ENCODE results near the gene CPT1C.

CPT1C gene

DNA sequence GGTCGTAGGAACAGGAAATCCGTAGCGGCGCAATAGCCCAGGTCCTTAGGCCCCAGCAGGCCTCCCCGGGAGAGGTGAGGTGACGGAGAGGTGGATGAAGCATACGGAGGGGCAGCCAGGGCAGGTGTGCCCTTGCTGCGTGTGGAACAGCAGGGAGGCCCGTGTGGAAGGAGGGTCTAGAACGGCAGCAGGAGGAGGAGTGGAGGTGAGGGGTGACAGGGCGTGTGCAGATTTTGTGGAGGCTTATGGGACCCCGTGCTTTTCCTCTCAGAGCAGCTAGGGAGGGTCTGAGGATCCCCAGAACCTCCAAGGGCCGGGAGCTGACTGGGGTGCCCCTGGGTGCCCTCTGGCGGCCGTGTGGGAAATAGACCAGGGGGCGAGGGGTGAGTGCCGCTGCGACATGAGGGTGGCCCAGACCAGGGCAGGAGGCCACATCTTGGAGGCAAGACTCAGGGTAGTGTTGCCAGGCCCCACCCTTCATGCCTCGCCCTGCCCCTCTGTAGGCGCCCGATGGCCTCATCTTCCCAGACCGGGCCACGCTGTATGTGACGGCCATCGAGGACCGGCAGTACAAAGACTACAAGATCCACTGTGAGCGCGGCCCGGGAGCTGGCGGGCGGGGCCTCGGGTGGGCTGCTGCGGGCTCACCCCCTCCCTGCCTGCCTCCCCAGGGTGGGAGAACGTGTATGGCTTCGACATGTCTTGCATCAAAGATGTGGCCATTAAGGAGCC, 6.5 kb upstream of the CPT1C start:
- DNase-seq, result no peak

DNA sequence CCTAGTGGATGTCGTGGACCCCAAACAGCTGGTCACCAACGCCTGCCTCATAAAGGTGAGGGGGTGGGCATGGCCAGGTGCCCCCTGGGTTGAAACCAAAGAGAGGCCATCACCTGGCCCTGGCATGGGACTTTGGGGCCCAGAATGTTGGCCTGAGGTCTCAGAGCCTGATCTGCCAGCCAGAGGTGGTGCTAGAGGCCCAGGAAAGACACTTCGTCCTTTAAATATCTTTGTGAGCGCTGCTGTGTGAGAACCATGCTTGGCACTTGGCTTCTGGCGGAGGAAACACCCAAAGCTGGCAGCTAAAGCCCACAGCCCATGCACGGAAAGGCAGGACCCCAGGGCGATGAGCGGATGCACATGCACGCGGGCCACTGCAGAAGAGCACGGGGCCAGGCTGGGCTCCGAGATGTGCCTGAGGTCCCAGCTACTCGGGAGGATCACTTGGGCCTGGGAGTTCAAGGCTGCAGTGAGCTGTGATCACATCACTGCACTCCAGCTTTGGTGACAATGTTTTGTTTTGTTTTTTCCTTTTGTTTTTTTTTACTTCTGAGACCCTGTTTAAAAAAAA, 5.8 kb upstream of the CPT1C start:
- DNase-seq, result no peak

DNA sequence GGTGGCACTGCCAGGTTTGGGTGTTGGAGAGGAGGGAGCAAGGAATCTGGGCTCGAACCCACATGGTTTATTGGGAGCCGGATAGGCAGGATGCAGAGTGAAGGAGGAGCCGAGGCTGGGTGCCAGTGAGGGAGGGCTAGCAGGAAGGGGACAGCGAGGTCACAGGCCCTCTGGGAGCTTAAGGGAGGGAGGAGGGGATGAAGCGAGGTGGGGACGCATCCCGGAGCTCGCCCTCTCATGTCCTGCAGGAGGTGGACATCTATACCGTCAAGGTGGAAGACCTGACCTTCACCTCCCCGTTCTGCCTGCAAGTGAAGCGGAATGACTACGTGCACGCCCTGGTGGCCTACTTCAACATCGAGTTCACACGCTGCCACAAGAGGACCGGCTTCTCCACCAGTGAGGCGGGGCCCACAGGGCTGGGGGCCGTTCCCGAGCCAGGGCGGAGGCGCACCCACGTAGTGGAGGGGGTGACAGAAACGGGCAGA, 5.0 kb upstream of the CPT1C start:
- no peak for DNase-seq

DNA sequence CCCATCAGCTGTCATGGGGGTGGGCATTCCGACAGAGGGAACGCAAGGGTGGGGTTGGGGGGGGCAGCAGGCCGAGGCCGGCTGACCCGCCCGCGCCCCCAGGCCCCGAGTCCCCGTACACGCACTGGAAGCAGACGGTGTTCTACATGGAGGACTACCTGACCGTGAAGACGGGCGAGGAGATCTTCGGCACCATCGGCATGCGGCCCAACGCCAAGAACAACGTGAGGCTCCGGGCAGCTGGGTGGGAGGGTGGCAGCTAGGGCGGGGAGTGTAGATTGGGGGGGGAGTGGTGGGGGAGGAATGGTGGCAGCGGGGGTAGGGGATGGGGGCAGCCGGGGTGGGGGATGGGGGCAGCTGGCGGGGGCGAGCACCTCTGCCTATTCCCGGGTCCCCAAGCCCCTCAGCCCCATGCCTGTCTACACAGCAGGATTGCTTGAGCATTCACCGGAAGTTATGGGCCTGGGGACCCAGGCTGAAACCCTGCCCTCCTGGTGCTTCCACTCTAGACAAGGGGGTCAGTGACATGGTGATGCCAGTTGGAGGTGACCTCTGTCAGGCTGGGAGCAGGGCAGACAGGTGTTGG, 4.3 kb upstream of the CPT1C start:
- DNase-seq, result no peak

DNA sequence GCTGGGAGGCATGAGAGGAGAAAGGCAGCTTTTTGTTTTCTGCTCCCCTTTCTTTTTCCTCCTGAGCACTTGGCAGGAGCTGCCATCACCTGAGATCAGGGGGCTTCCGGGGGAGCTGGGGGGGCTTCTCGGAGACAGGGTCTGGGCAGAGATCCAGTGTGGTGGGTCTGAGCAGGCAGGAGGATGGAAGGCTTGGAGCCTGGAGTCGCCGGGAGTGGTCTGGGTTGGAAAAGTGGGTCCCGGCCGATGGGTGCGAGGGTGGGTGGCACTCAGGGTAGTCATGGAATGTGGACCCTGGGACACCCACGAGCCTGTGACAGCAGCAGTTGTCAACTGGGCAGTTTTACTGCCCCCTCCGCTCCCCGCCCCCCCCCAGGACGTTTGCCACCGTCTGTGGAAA, 3.8 kb upstream of the CPT1C start:
- no peak for DNase-seq

DNA sequence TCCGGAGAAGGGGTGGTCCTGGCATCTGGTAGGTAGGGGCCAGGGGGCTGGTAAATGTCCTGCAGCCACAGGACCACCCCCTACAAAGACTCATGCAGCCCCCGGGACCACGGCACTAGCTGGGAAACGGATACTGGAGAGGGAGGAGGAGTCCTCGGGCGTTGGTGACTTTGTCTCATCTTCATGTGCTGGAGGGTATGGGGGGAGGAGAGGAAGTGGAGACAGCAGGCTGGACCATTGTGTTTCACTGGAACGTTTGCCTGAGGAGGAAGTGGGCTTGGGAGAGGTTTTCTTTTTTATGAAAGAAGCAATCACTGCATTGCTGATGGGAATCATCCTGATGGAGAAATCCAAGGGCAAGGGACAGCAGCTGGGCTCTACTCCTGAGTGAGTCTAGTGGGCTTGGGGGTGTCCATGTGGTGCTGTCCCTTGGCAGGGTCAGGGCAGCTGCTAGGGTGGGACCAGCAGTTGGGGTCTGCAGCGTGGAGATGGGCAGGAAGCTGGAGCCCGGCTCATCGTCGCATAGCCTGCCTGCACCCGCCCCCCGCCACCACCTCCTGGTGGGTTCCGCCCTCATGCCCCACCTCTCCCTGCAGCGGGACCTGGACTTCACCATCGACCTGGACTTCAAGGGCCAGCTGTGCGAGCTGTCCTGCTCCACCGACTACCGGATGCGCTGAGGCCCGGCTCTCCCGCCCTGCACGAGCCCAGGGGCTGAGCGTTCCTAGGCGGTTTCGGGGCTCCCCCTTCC, 3.2 kb upstream of the CPT1C start:
- no peak for DNase-seq

DNA sequence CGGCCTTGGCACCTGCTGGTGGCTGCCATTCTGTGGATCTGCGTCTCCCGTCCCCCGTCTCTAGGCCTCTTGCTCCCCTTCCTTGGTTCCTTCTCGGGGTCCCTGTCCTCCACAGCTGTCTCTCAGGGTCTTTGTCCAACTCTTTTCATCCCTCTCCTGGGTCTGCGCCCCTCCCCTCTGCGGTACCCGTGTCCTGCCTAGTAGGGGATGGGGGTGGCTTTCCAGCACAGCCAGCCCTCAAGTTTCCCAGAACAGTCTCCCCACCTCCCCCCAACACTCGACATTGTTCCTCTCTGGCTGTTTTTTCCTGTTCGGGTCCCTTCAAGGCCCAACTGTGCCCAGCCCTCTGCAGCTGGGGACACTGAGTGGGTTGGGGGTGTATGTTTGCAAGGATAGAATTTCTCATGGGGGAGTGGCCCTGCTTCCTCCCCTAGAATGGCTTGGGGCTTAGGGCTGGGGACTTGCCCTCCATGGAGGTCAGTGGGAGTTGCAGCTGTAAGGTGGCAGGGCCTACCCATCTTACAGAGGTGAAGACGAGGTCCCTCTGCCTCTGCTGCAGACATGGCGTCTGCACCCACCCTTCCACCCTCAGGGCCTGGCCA, 2.3 kb upstream of the CPT1C start:
- DNase-seq, result no peak

DNA sequence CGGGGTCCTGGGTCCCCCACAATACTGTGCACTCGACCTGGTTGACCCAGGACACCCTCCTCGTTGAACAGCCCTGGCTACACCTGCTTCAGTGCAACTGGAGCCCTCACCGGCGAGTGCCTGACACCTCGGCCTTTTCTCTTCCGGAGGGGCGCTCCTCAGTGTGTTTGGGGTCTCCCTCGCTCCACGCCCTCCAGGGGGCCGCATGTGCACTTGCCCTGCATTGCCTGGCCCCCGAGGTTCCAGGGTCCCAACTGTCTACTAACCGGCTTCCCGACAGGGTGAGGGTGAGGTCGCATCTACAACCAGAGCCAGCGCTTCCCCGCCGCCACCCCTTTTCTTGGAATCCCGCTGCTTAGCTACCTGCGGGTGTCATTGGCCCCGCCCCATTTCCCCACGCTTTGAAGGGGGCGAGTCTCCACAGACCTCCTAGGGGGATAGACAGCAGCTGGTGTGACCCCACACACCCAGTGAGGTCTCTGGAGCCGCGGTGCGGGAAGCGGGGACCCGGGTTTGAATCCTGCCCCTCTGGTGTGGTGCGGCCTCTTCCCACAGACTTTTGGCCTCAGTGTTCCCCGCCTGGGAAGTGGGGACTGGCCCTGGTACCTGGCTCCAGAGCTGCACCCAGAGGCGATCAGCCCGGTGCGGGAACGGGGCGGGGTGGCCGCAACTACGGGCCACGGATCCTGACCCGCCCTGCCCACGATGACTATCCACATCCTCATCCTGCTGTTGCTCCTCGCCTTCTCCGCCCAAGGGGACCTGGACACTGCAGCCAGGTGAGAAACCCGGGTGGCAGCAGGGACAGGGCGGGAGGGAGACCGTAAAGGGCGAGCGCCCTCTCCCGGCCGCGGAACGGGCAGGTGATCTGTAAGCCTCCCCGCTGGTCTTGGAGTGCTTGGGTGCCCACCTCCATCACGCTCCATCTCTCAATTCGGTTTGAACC, 1.5 kb upstream of the CPT1C start, which contains the start of gene ADM5:
TSS of gene ADM5 (plus strand) at position 462 of the 946 bp plus-strand sequence. CDS start at position 706, 244 bp downstream.
- DNase-seq, result peak; percentile 82

DNA sequence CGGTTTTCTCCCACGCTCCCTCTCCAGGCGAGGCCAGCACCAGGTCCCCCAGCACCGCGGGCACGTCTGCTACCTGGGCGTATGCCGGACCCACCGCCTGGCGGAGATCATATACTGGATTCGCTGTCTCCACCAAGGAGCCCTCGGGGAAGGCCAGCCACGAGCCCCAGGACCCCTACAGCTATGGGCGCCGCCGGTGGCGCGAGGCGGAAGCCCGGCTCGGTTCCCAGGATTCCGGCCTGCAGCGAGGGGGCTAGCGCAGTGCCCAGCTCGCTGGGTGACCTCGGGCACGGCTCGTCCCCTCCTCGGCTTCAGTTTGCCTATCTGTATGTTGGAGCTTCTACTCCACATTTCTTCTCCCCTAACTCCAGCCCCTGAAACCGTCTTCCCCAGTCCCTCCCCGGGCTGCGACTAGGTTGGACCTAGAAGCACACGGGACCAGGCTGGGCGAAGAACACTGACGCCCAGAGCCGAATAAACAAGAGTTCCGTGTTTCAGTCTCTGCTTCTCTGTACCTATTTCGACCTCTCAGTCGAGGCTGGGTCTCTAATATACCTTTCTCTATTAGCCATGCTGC, 749 bp upstream of the CPT1C start:
- DNase-seq, result peak; percentile 84

DNA sequence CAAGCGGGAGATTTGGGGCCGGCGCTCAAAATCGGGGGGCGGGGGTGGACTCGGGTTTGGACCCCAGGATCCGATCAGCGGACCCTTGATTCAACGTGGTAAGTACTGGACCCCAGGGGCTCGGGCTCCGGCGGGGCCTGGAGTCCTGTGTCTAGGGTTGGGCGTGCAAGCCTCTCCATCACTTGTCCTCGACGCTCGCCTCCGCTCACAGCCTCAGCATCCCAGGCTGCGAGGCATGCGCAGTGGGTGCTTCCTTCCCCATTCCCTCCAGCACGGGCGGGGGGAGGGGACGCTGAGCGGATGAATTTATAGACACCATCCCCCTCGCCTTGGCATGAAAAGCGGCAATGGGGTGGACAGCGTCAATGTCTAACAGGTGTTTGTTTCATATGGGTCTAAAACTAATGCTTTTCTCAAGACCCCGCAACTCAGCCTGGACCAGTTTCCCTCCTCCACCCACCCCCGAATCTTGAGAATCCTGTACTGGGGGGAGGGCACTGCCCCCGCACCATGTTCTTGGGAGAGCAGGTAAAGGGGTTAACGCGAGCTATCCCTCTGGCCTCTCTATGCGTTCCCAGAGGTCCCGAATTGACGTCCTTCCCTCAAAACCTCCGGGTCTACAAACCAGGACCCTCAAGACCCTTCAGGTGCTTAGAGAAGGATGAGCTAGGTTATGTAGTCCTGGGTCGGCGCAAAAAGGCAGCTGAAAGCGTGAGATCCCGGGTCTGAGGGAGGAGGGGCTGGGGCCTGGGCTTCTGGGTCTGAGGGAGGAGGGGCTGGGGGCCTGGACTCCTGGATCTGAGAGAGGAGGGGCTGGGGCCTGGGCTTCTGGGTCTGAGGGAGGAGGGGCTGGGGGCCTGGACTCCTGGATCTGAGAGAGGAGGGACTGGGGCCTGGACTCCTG, 579 bp downstream of the CPT1C start:
- peak; percentile 86 for DNase-seq

DNA sequence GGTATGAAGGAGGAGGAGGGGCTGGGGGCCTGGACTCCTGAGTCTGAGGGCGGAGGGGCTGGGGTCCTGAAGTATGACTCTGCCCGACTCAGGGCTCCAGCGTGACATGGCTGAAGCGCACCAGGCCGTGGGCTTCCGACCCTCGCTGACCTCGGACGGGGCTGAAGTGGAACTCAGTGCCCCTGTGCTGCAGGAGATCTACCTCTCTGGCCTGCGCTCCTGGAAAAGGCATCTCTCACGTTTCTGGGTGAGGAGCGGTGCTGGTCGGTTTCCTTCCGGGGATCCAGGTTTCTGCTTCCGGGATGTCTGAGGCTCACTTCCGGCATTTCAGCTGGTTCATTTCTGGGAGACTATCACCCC, 1.2 kb downstream of the CPT1C start:
- DNase-seq, result no peak

DNA sequence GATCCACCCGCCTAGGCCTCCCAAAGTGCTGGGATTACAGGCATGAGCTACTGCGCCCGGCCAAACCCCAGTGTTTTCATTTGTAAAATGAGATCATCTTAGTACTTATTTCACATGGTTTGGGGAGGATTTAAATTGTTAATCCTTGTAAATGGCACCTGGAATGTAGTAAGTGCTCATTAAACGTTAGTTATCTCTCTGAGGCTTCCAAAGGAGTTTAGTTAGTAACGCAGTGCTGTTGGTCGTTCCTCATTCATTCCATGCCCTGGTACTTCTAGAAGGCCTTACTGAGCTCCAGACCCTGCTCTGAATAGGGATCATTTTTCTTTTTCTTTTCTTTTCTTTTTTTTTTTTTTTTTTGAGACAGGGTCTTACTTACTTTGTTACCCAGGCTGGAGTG, 5.2 kb downstream of the CPT1C start:
- no peak for DNase-seq

DNA sequence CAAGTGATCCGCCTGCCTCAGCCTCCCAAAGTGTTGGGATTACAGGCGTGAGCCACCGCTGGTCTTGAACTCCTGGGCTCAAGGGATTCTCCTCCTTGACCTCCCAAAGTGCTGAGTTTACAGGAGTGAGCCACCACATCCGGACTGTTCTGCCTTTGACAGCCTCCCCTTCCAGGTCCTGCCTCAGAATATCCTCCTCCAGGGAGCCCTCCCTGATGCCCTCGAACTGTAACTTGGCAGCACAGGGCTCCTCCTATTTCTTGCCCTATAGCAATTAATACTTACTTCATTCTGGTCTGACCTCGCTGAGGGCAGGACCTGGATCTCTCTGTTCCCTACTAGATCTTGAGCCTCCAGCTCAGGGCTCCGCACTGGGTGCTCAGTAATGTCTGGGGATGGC, 5.9 kb downstream of the CPT1C start:
- no peak for DNase-seq

DNA sequence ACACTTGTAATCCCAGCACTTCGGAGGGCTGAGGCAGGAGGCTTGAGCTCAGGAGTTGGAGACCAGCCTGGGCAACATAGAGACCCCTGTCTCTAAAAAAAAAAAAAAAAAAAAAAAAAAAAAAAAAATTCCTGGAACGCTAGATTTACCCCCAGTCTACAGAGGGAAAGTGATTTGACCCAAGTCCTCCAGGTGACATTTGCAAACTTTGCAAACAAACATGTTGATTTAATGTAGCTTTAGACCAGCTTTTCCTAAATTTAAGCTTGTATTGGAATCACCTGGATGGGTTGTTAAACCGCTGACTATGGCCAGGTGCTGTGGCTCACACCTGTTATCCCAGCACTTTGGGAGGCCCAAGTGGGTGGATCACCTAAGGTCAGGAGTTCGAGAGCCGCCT, 8.4 kb downstream of the CPT1C start:
- DNase-seq, result no peak

DNA sequence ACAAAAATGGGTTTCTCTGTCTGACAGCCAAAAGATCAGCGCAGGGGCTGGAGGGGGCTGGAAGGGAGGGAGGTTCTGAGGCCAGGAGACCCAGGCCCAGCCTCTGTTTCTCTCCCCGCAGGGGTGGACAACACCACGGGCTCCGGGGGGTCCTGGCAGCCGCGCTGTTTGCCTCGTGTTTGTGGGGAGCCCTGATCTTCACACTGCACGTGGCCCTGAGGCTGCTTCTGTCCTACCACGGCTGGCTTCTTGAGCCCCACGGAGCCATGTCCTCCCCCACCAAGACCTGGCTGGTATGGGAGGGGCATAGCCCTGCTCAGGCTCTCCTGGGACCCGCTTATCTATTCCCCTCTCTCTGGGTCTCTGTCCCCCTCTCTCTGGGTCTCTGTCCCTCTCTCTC, 9.6 kb downstream of the CPT1C start:
- DNase-seq, result no peak

DNA sequence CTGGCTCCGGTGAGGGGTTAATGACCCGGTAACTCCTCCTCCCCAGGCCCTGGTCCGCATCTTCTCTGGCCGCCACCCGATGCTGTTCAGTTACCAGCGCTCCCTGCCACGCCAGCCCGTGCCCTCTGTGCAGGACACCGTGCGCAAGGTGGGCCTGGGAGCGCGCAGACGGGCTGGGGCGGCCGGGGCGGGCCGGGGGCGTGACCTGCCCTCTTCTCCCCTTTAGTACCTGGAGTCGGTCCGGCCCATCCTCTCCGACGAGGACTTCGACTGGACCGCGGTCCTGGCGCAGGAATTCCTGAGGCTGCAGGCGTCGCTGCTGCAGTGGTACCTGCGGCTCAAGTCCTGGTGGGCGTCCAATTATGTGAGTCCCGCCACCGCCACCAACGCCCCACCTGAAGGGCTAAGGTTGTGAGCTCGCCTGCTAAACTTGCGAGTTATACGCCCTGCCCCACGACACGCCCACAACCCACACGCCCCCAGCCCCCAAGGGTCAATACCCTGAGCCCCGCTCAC, 10.4 kb downstream of the CPT1C start:
- no peak for DNase-seq

DNA sequence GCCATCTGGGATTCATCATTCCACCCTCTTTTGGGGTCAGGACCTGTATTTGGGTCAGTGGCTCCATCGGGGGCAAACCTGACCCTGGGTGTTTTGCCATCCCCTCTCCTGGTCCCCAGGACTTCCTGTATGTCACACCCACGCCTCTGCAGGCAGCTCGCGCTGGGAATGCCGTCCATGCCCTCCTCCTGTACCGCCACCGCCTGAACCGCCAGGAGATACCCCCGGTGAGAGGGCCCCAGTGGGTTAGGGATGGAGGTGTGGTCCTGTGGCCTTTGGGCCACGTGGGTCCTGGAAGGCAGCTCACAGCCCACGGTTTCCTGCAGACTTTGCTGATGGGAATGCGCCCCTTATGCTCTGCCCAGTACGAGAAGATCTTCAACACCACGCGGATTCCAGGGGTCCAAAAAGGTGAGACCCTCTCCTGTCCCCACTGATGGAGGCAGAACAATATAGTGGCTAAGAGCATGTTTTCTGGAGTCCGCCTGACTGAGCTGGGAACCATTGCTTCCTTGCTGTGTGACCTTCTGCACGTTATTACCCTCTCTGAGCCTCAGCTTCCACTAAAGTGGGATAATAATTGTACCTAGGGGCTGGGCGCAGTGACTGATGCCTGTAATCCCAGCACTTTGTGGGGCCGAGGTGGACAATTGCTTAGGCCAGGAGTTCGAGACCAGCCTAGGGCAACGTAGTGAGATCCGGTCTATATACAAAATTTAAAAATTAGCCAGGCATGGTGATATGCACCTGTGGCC, 14.1 kb downstream of the CPT1C start:
- DNase-seq, result no peak

DNA sequence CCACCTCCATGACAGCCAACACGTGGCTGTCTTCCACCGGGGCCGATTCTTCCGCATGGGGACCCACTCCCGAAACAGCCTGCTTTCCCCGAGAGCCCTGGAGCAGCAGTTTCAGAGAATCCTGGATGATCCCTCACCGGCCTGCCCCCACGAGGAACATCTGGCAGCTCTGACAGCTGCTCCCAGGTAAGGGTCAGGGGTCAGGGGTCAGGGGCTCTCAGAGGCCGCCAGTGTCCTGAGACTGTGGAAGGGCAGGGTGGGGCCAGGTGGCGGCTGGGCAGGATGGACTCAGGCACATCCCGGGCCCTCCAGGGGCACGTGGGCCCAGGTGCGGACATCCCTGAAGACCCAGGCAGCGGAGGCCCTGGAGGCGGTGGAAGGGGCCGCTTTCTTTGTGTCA, 15.0 kb downstream of the CPT1C start:
- DNase-seq, result no peak

DNA sequence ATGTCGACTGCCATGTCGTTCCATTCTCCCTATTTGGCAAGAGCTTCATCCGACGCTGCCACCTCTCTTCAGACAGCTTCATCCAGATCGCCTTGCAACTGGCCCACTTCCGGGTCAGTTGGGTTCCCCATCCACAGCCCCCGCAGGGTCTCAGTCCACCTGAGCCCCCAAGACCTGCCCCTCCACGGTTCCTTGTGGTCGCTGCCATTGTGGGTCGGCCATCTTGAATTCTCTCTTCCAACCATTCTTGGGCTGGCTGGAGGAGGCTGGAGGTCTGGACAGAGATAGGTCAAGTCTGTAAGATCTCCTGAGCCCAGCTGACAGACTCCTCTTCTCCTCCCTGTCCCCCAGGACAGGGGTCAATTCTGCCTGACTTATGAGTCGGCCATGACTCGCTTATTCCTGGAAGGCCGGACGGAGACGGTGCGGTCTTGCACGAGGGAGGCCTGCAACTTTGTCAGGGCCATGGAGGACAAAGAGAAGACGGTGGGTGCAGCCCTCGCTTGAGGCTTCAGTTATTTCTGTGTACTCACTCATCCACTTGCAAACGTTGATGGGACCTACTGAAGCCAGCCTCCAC, 19.5 kb downstream of the CPT1C start:
- no peak for DNase-seq
